K562 (cell line): Measurements from ENCODE around the gene RHPN2. TPM values are rescaled to one million over a fixed set of nuclear protein-coding genes. Genes with fewer than 3 reads are reported as not detected.
A peak's percentile ranks its signal among the peaks of the same experiment; 100 is the strongest.

Experiments
- ATAC-seq: fragments of 200-7000 bp; cut with Tn5 transposase; 3 replicates; pipeline ENCODE4 v1.9.1; 2020; ENCODE audit warnings: moderate library complexity
- BruUV-seq: library from RNA; stranded (reverse); fragments of 400-500 nt; replicated peaks from 2 replicates; lab custom pipeline; 2021; lab: Mats Ljungman, UMichigan
- CTCF ChIA-PET: fragments of 300-600 bp; formaldehyde crosslinking; extraction: SDS; loops from one replicate; lab custom pipeline; 2021; ENCODE audit warnings: low intra/inter-chr PET ratio; lab: Yijun Ruan, JAX
- POLR2A ChIA-PET: fragments of 300-600, 350-650 bp; sonication (Branson Sonifier 250); formaldehyde crosslinking; extraction: SDS; loops from one replicate; lab custom pipeline; 2021; ENCODE audit warnings: antibody characterized with exemption, inconsistent platforms; lab: Yijun Ruan, JAX
- DNase-seq, 4 experiments: peaks; one replicate each; pipeline versions ENCODE4 v3.0.0 to v3.0.0-alpha.2; 2011 to 2018; ENCODE audit warnings: low spot score in 3 of 4, mixed read lengths in 3 of 4; ENCODE audit errors: extremely low read depth in 1 of 4
- FAIRE-seq: peaks from 2 replicates; lab custom pipeline; 2011; peaks lifted over from hg19 to GRCh38; lab: Jason Lieb, UNC
- H2AFZ ChIP-seq: 2 replicates; pipeline ENCODE4 v1.6.0; 2011; ENCODE audit warnings: low read depth, low read length, control low read depth, inconsistent platforms
- H3K27ac ChIP-seq: fragments of 200-600 bp; 3 replicates; pipeline ENCODE4 v1.8.0; 2011; ENCODE audit warnings: low read depth, mild to moderate bottlenecking, control low read depth, inconsistent platforms, low read length, moderate library complexity, mixed read lengths; ENCODE audit errors: extremely low read depth
- H3K27me3 ChIP-seq, 2 experiments: fragments of 300-600 bp in 1 of 2; 2 replicates in 1 of 2; 3 replicates in 1 of 2; pipeline versions ENCODE4 v1.6.0 to v1.8.0; 2011; ENCODE audit warnings: inconsistent platforms in 2 of 2, low read length in 2 of 2, mild to moderate bottlenecking in 1 of 2, mixed read lengths in 1 of 2, moderate library complexity in 1 of 2; ENCODE audit not compliant: control insufficient read depth in 2 of 2, insufficient read depth in 2 of 2
- H3K36me3 ChIP-seq: fragments of 300-600 bp; 3 replicates; pipeline ENCODE4 v1.8.0; 2011; ENCODE audit warnings: mild to moderate bottlenecking, low read length, inconsistent platforms; ENCODE audit not compliant: control insufficient read depth, insufficient read depth
- H3K4me1 ChIP-seq, 2 experiments: fragments of 200-600 bp in 1 of 2; replicated peaks in 1 of 2; 2 replicates in 1 of 2; 3 replicates in 1 of 2; pipeline versions ENCODE4 v1.5.1 to v1.8.0; 2011; ENCODE audit warnings: inconsistent platforms in 2 of 2, low read length in 2 of 2, mild to moderate bottlenecking in 1 of 2, mixed read lengths in 1 of 2, moderate library complexity in 1 of 2; ENCODE audit not compliant: control insufficient read depth in 2 of 2, insufficient read depth in 2 of 2
- H3K4me2 ChIP-seq: 2 replicates; pipeline ENCODE4 v1.6.1; 2011; ENCODE audit warnings: low read length, control low read depth, inconsistent platforms, mixed read lengths; ENCODE audit not compliant: insufficient read depth
- H3K4me3 ChIP-seq: fragments of 200-600 bp; sonication (generic), shearing (Covaris generic); 2 replicates; pipeline ENCODE4 v1.5.1; 2016; ENCODE audit warnings: control low read depth, inconsistent platforms
- H3K79me2 ChIP-seq: fragments of 200-600 bp; 3 replicates; pipeline ENCODE4 v1.8.0; 2011; ENCODE audit warnings: low read length, inconsistent platforms; ENCODE audit not compliant: control insufficient read depth, insufficient read depth
- H3K9ac ChIP-seq, 2 experiments: 2 replicates each; pipeline versions ENCODE4 v1.6.0 to v1.6.1; 2011; ENCODE audit warnings: low read depth in 2 of 2, low read length in 2 of 2, control low read depth in 1 of 2, inconsistent platforms in 1 of 2, mild to moderate bottlenecking in 1 of 2, mixed read lengths in 1 of 2; ENCODE audit not compliant: insufficient read depth in 1 of 2
- H3K9me1 ChIP-seq: one replicate; pipeline ENCODE4 v1.6.0; 2011; ENCODE audit warnings: inconsistent platforms, mild to moderate bottlenecking, low read length, moderate library complexity; ENCODE audit not compliant: control insufficient read depth, insufficient read depth
- H3K9me3 ChIP-seq: replicated peaks from 2 replicates; pipeline ENCODE4 v1.5.1; 2011; ENCODE audit warnings: low read depth, low read length, inconsistent platforms; ENCODE audit not compliant: control insufficient read depth, insufficient read depth
- H4K20me1 ChIP-seq: replicated peaks from 2 replicates; pipeline ENCODE4 v1.6.1; 2011; ENCODE audit warnings: low read length, inconsistent platforms, mixed read lengths; ENCODE audit not compliant: control insufficient read depth, insufficient read depth
- ADNP ChIP-seq: fragments of 200-800 bp; sonication (Bioruptor generic); IDR thresholded peaks from 2 replicates; pipeline ENCODE4 v1.6.1; 2016; ENCODE audit warnings: missing genetic modification characterization, missing compliant biosample characterization
- BCOR ChIP-seq: fragments of 450-650 bp; IDR thresholded peaks from 2 replicates; pipeline ENCODE4 v1.6.1; 2016
- KDM1A ChIP-seq, 2 experiments: fragments of 450-650 bp; IDR thresholded peaks; 2 replicates each; pipeline ENCODE4 v1.6.1; 2016; ENCODE audit warnings: mild to moderate bottlenecking in 2 of 2
- MGA ChIP-seq: fragments of 450-650 bp; IDR thresholded peaks from 2 replicates; pipeline ENCODE4 v1.6.1; 2016; ENCODE audit warnings: mild to moderate bottlenecking, moderate library complexity
- RBM22 ChIP-seq: fragments of 200-400 bp; formaldehyde crosslinking; IDR thresholded peaks from 2 replicates; pipeline ENCODE4 v1.6.1; 2018; ENCODE audit warnings: low read length, low read depth; ENCODE audit not compliant: poor library complexity, severe bottlenecking
- RBM25 ChIP-seq: fragments of 200-400 bp; formaldehyde crosslinking; IDR thresholded peaks from 2 replicates; pipeline ENCODE4 v1.6.1; 2018; ENCODE audit warnings: low read length, low read depth, moderate library complexity; ENCODE audit not compliant: severe bottlenecking
- RCOR1 ChIP-seq, 2 experiments: IDR thresholded peaks; 2 replicates each; pipeline ENCODE4 v1.6.1; 2012; ENCODE audit warnings: low read depth in 2 of 2, low read length in 2 of 2, borderline replicate concordance in 1 of 2, improper control_type of control experiment in 1 of 2
- SMC3 ChIP-seq: conservative IDR thresholded peaks from 2 replicates; pipeline ENCODE4 v1.6.1; 2011; ENCODE audit warnings: low read depth, low read length, improper control_type of control experiment; ENCODE audit not compliant: insufficient read depth
- WGBS: fragments of 100-300 bp; shearing (Covaris generic); methylation state at CpG from one replicate; pipeline ENCODE4 v1.1.6; 2016; ENCODE audit warnings: low coverage, mixed read lengths; ENCODE audit not compliant: insufficient coverage; ENCODE audit errors: missing lambda C conversion rate; 5-methylcytosine and 5-hydroxymethylcytosine counted together
- in situ Hi-C: fragments of 300-500 bp; cut with MboI; formaldehyde crosslinking; loops from 4 replicates; pipeline ENCODE4 v1.15.0; 2018; ENCODE audit warnings: inconsistent platforms, mixed read lengths
- intact Hi-C: fragments of 100-400 bp; cut with micrococcal nuclease; formaldehyde crosslinking; loops from 2 replicates; pipeline ENCODE4 v1.14.2; 2022
- polyA plus RNA-seq, 8 experiments: library from polyadenylated mRNA; depleted of rRNA in 4 of 8; stranded (reverse) in 5 of 8; unstranded in 3 of 8; fragments of >200 nt; fragmentation: Nextera tagmentation in 2 of 8; fragmentation: Illumina TruSeq in 1 of 8; extraction: Ambion mirVana in 2 of 8; extraction: Trizol in 1 of 8; gene quantifications; 2 replicates each; pipeline versions ENCODE4 v1.2.1 to v1.2.3, GENCODE V29; 2011 to 2014; ENCODE audit warnings: inconsistent platforms in 1 of 8, missing spikeins in 1 of 8
- total RNA-seq, 7 experiments: library from RNA; depleted of rRNA in 6 of 7; stranded (reverse); fragments of >200 nt in 6 of 7; fragmentation: Illumina TruSeq in 2 of 7; extraction: Trizol in 2 of 7; gene quantifications; 2 replicates each; pipeline versions ENCODE4 v1.2.1 to v1.2.3, GENCODE V29; 2011 to 2021; ENCODE audit warnings: low replicate concordance in 1 of 7

The RHPN2 gene
- total and polyA plus RNA-seq, 9 of the 15 experiments (the other 6 are each of a cell fraction or from before 2014, with no cell fraction given): 0.63 to 9.9 (median 3.2) TPM

GRCh38 chr19:33000910-33001309, 63.8 kb downstream of the RHPN2 start:
- ATAC-seq: no peak

GRCh38 chr19:33000510-33000909, 64.2 kb downstream of the RHPN2 start:
- BruUV-seq: no TSS peak
- H3K36me3 ChIP-seq: 0 out of 3 replicates have a peak, but pooled peaks cover 3% of the 10 kb centered on the region
- H3K79me2 ChIP-seq: no peaks in the 10 kb centered on the region
- in situ Hi-C loops: no loop called here
- peaks cover 2 to 5% of the 10 kb centered on the region in 2 experiments; a peak in 4 of 5 replicates for H3K4me1 ChIP-seq
- no peak overlapping the region for H2AFZ ChIP-seq
- WGBS: 90% methylated on average over 6 of the region's 8 CpGs
- H3K27ac ChIP-seq: no peak overlapping the region
- no peak for DNase-seq
- H3K9ac ChIP-seq: no peak overlapping the region
- CTCF ChIA-PET: no interaction called here
- H3K4me2 ChIP-seq: no peak overlapping the region
- ATAC-seq: no peak
- H3K9me1 ChIP-seq: no peaks in the 10 kb centered on the region
- intact Hi-C loops: no loop called here
- H4K20me1 ChIP-seq: no peaks in the 10 kb centered on the region; the same call in 1 of the 2 replicates
- no peak overlapping the region for H3K4me3 ChIP-seq
- POLR2A ChIA-PET: no interaction called here
- FAIRE-seq: no peak
- H3K27me3 ChIP-seq: no peaks in the 10 kb centered on the region
- no peaks in the 10 kb centered on the region for H3K9me3 ChIP-seq
- no peak for TF ChIP-seq MGA

More at GRCh38 chr19:33000910-33001309, 63.8 kb downstream of the RHPN2 start:
- Histone ChIP-seq H3K27me3 (no peaks in the 10 kb centered on the region), H3K9me3 (no peaks in the 10 kb centered on the region), H4K20me1 (no peaks in the 10 kb centered on the region; the same call in 1 of the 2 replicates), H3K27ac (no peak overlapping the region), H3K4me3 (no peak overlapping the region), H3K36me3 (0 out of 3 replicates have a peak, but pooled peaks cover 3% of the 10 kb centered on the region), H3K9me1 (no peaks in the 10 kb centered on the region), H3K4me2 (no peak overlapping the region), H2AFZ (no peak overlapping the region), H3K79me2 (no peaks in the 10 kb centered on the region), H3K9ac (no peak overlapping the region), H3K4me1 (peaks cover 2 to 3% of the 10 kb centered on the region in 2 experiments; a peak in 4 of 5 replicates)
- no TSS peak for BruUV-seq
- in situ Hi-C loops (no loop called here), intact Hi-C loops (no loop called here)
- DNase-seq: no peak
- WGBS: 61% methylated on average over 4 of the region's 4 CpGs
- ChIA-PET POLR2A (no interaction called here), CTCF (no interaction called here)
- TF ChIP-seq ADNP (tag): peak; percentile 59; the same call in 1 of the 2 replicates
- TF ChIP-seq SMC3: no peak
- peak in 1 of 2 experiments; percentile 50; a peak in 2 of 4 replicates for TF ChIP-seq KDM1A (IDR thresholded peaks at IDR 0.05)
- TF ChIP-seq RBM22: no peak
- TF ChIP-seq RBM25: peak; percentile 82
- TF ChIP-seq RCOR1 (IDR thresholded peaks at IDR 0.05; ENCODE audit: borderline replicate concordance in 1 of 2, low read depth in 2 of 2, low read length in 2 of 2): peak in 1 of 2 experiments; percentile 76; a peak in 2 of 4 replicates
- peak; percentile 50; the same call in 1 of the 2 replicates for TF ChIP-seq BCOR
- TF ChIP-seq, all 486 proteins: peak for 5
- FAIRE-seq: no peak
